Measurements from ENCODE around the gene ATAT1. TPM values are rescaled to one million over a fixed set of nuclear protein-coding genes. Genes with fewer than 3 reads are reported as not detected.

ATAT1 gene
- total and polyA plus RNA-seq, 2 of the 13 experiments (the other 11 are each of a cell fraction or from before 2014, with no cell fraction given) = 9.2 to 23.6 TPM

- TF ChIP-seq PATZ1 (CRISPR knock-in tag; IDR thresholded peaks at IDR 0.05) (no peak), KLF15 (CRISPR knock-in tag; IDR thresholded peaks at IDR 0.05; ENCODE audit: borderline replicate concordance) (no peak), ZSCAN29 (CRISPR knock-in tag; conservative IDR thresholded peaks at IDR 0.05) (no peak), NFIB (CRISPR knock-in tag; IDR thresholded peaks at IDR 0.05; ENCODE audit: borderline replicate concordance) (no peak), ZNF589 (CRISPR knock-in tag; conservative IDR thresholded peaks at IDR 0.05) (peak; percentile 38; the same call in 1 of the 2 replicates), MED1 (CRISPR knock-in tag; IDR thresholded peaks at IDR 0.05) (peak; percentile 13; the same call in 1 of the 2 replicates), REPIN1 (CRISPR knock-in tag; IDR thresholded peaks at IDR 0.05; ENCODE audit: borderline replicate concordance, low read depth) (peak; percentile 46; the same call in 1 of the 2 replicates), PHF20 (CRISPR knock-in tag; IDR thresholded peaks at IDR 0.05) (no peak), ATAD3A (CRISPR knock-in tag; IDR thresholded peaks at IDR 0.05) (no peak), NFE2L1 (CRISPR knock-in tag; IDR thresholded peaks at IDR 0.05; ENCODE audit: borderline replicate concordance) (no peak), ZNF10 (CRISPR knock-in tag; IDR thresholded peaks at IDR 0.05; ENCODE audit: borderline replicate concordance, low read depth) (no peak), NFE2 (CRISPR knock-in tag; IDR thresholded peaks at IDR 0.05) (no peak), ZNF446 (CRISPR knock-in tag; IDR thresholded peaks at IDR 0.05) (0 out of 2 replicates have a peak, but pooled peaks have one; percentile 47), MEIS1 (CRISPR knock-in tag; IDR thresholded peaks at IDR 0.05; ENCODE audit: borderline replicate concordance) (no peak), DPF2 (CRISPR knock-in tag; IDR thresholded peaks at IDR 0.05; ENCODE audit: borderline replicate concordance, low read depth) (no peak), TFDP1 (CRISPR knock-in tag; IDR thresholded peaks at IDR 0.05; ENCODE audit: borderline replicate concordance) (no peak), ZNF101 (CRISPR knock-in tag; IDR thresholded peaks at IDR 0.05; ENCODE audit: borderline replicate concordance, low read depth) (no peak), ZC3H13 (CRISPR knock-in tag; IDR thresholded peaks at IDR 0.05) (peak; percentile 68; the same call in 1 of the 2 replicates), HOXA3 (CRISPR knock-in tag; IDR thresholded peaks at IDR 0.05) (no peak), SMYD3 (CRISPR knock-in tag; IDR thresholded peaks at IDR 0.05) (0 out of 2 replicates have a peak, but pooled peaks have one; percentile 54), ELF3 (CRISPR knock-in tag; IDR thresholded peaks at IDR 0.05) (no peak)
- TF ChIP-seq, protein P1, sequence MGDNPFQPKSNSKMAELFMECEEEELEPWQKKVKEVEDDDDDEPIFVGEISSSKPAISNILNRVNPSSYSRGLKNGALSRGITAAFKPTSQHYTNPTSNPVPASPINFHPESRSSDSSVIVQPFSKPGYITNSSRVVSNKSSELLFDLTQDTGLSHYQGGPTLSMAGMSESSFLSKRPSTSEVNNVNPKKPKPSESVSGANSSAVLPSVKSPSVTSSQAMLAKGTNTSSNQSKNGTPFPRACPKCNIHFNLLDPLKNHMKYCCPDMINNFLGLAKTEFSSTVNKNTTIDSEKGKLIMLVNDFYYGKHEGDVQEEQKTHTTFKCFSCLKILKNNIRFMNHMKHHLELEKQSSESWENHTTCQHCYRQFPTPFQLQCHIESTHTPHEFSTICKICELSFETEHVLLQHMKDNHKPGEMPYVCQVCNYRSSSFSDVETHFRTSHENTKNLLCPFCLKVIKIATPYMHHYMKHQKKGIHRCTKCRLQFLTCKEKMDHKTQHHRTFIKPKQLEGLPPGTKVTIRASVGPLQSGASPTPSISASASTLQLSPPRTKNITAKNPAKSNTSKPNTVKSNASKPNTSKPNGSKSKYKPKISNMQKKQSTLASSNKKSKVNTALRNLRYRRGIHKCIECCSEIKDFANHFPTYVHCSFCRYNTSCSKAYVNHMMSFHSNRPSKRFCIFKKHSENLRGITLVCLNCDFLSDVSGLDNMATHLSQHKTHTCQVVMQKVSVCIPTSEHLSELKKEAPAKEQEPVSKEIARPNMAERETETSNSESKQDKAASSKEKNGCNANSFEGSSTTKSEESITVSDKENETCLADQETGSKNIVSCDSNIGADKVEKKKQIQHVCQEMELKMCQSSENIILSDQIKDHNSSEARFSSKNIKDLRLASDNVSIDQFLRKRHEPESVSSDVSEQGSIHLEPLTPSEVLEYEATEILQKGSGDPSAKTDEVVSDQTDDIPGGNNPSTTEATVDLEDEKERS (CRISPR knock-in tag; IDR thresholded peaks at IDR 0.05) = no peak
These were observed 12.4 kb upstream of the ATAT1 start (continued) for GRCh38 chr6:30614044-30614842.
